ENCODE results near the gene PTPRD.

Gene PTPRD

GRCh38 chr9:8674536-8674935 is 1938.3 kb downstream of the PTPRD start:
- TF ChIP-seq CTCF (IDR thresholded peaks at IDR 0.05; ENCODE audit: extremely low read depth, missing control alignments), result no peak

GRCh38 chr9:8673830-8674229 is 1939.0 kb downstream of the PTPRD start:
- no peak for DNase-seq (ENCODE audit: low spot score)
- TF ChIP-seq CTCF (IDR thresholded peaks at IDR 0.05; ENCODE audit: extremely low read depth, missing control alignments), result no peak

More at GRCh38 chr9:8674536-8674935, 1938.3 kb downstream of the PTPRD start:
- no peak for DNase-seq (ENCODE audit: low spot score)

- DNase-seq (ENCODE audit: low spot score), result no peak
- no peak for TF ChIP-seq CTCF (IDR thresholded peaks at IDR 0.05; ENCODE audit: extremely low read depth, missing control alignments)
These were observed 1942.1 kb downstream of the PTPRD start for GRCh38 chr9:8670751-8671150.

- no peak for TF ChIP-seq CTCF (IDR thresholded peaks at IDR 0.05; ENCODE audit: extremely low read depth, missing control alignments)
- no peak for DNase-seq (ENCODE audit: low spot score)
These were observed 1944.1 kb downstream of the PTPRD start for GRCh38 chr9:8668751-8669150.

- no peak for TF ChIP-seq CTCF (IDR thresholded peaks at IDR 0.05; ENCODE audit: extremely low read depth, missing control alignments)
- DNase-seq (ENCODE audit: low spot score), result no peak
These were observed 1944.6 kb downstream of the PTPRD start for GRCh38 chr9:8668231-8668630.

- no peak for DNase-seq (ENCODE audit: low spot score)
- no peak for TF ChIP-seq CTCF (IDR thresholded peaks at IDR 0.05; ENCODE audit: extremely low read depth, missing control alignments)
These were observed 1946.7 kb downstream of the PTPRD start for GRCh38 chr9:8666060-8666459.

GRCh38 chr9:8660383-8660782 is 1952.4 kb downstream of the PTPRD start:
- no peak for DNase-seq (ENCODE audit: low spot score)
- TF ChIP-seq CTCF (IDR thresholded peaks at IDR 0.05; ENCODE audit: extremely low read depth, missing control alignments), result no peak

Measured in GM20000 (cell line).